K562 treated with DMSO at 1 percent for 24 hours (cell line): Measurements from ENCODE around the gene UQCRQ. TPM values are rescaled to one million over a fixed set of nuclear protein-coding genes. Genes with fewer than 3 reads are reported as not detected.

ENCODE experiments used
- total RNA-seq: library from RNA; unstranded; fragments of 300-600 nt; gene quantifications from 2 replicates; pipeline ENCODE4 v1.2.3, GENCODE V29; 2022; ENCODE audit warnings: low read depth; ENCODE audit not compliant: insufficient read depth

The UQCRQ gene
- 226 and 254 TPM in 2 replicates for total RNA-seq

DNA sequence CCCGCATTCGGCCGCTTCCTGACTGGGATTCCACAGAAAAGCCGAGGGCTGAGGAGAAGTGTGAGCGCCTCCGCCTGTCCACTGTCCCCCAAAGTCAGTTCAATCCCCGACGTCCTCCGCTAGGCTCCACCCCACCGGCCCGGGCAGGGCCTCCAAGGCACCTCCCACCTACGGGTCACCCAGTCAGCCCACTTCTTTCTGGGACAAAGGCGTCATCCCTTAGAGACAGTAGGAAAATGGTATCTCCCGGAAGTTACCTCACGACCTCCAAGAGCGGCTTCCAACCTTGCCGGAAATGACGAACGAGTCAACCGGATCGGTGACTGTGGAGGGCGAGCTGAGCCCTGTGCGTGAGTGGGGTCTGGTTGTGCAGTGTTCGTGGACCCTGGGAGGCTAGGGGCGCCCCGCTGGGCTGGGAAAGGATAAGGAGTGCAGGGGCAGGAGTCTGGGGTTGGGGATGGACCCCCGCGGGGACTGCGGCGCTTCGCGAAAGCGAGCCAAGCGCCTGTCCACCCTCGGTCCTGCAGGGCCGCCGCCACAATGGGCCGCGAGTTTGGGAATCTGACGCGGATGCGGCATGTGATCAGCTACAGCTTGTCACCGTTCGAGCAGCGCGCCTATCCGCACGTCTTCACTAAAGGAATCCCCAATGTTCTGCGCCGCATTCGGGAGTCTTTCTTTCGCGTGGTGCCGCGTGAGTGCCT lies at the start of gene UQCRQ, which contains the start of gene GDF9:
UQCRQ (plus strand) TSS at position 301 of the 704 bp plus-strand sequence; CDS start at position 541, 240 bp downstream.
GDF9 (minus strand) TSS at position 128 of the 704 bp plus-strand sequence. CDS start 1,936 bp downstream, outside the sequence.

GRCh38 chr5:132830436-132831094 lies 35.9 kb upstream of the UQCRQ start, which contains the start of gene SHROOM1:
SHROOM1 (minus strand) TSS chr5:132830647; CDS start chr5:132826140, 4,507 bp downstream.

GRCh38 chr5:132873119-132873929 lies 6.9 kb downstream of the UQCRQ start, which contains the start of gene LEAP2:
LEAP2 (plus strand) TSS chr5:132873668; CDS start chr5:132873695, 27 bp downstream.

Other genes starting within 250 kb of the UQCRQ start
- not detected in 2 replicates for gene IL13, start 208.5 kb upstream of the UQCRQ start, total RNA-seq
- not detected in 2 replicates for gene IL4, start 192.7 kb upstream of the UQCRQ start, total RNA-seq
- gene KIF3A, start 129.1 kb upstream of the UQCRQ start, total RNA-seq, result 4.4 and 4.8 TPM in 2 replicates
- gene CCNI2, start 119.2 kb upstream of the UQCRQ start, total RNA-seq, result 7.9 and 9.2 TPM in 2 replicates
- 71.4 and 77.1 TPM in 2 replicates for gene SEPTIN8, start 89.4 kb upstream of the UQCRQ start, total RNA-seq
- gene SOWAHA, start 53.3 kb upstream of the UQCRQ start, total RNA-seq, result not detected in 2 replicates
- 37.1 and 45.0 TPM in 2 replicates for gene SHROOM1, start 36.0 kb upstream of the UQCRQ start, total RNA-seq
- gene GDF9, start 173 bp upstream of the UQCRQ start, total RNA-seq, result 0.22 TPM in 1 of 2 replicates, not detected in the other
- gene LEAP2, start 7.0 kb downstream of the UQCRQ start, total RNA-seq, result 2.6 and 3.6 TPM in 2 replicates
- gene AFF4, start 97.0 kb downstream of the UQCRQ start, total RNA-seq, result 12.3 and 16.6 TPM in 2 replicates
- 29.1 and 35.0 TPM in 2 replicates for gene ZCCHC10, start 159.9 kb downstream of the UQCRQ start, total RNA-seq
- 63.5 and 71.7 TPM in 2 replicates for gene HSPA4, start 185.4 kb downstream of the UQCRQ start, total RNA-seq